NCI-H2029 treated with DMSO at 0.1 percent for 48 hours (cell line): Measurements from ENCODE around the gene IFITM5.
"Not testable (repeated sequence)": the region's sequence is repeated elsewhere in the genome, so short reads cannot be mapped to it uniquely, and the experiment has no call there.

Experiments
- DNase-seq: peaks from one replicate; lab custom pipeline; 2025; lab: John Stamatoyannopoulos, UW

Gene IFITM5

DNA sequence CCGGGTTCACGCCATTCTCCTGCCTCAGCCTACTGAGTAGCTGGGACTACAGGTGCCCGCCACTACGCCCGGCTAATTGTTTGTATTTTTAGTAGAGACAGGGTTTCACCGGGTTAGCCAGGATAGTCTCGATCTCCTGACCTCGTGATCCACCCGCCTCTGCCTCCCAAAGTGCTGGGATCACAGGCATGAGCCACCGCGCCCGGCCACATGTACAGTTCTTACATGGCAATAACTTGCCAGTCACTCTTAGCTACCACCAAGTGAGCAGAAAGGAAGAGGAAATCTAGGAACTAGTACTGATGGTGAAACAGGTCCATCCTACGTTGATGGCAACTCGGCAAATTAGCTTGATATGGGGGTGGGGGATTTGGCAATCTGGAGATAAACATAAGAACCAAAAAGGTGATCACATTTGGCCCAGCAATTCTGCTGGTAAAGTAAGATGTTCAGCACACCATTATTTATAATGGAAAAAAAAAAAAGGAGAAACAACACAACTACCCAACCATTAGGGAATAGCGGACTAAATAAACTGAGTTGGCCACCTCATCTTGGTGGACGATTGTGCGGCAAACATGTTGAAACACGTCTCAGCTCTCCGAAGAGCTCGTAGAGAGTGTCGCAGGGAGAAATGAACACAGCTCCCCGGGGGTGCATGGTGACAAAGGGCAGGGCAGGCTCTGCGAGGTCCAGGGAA is 15.8 kb downstream of the IFITM5 start:
- no peak for DNase-seq

DNA sequence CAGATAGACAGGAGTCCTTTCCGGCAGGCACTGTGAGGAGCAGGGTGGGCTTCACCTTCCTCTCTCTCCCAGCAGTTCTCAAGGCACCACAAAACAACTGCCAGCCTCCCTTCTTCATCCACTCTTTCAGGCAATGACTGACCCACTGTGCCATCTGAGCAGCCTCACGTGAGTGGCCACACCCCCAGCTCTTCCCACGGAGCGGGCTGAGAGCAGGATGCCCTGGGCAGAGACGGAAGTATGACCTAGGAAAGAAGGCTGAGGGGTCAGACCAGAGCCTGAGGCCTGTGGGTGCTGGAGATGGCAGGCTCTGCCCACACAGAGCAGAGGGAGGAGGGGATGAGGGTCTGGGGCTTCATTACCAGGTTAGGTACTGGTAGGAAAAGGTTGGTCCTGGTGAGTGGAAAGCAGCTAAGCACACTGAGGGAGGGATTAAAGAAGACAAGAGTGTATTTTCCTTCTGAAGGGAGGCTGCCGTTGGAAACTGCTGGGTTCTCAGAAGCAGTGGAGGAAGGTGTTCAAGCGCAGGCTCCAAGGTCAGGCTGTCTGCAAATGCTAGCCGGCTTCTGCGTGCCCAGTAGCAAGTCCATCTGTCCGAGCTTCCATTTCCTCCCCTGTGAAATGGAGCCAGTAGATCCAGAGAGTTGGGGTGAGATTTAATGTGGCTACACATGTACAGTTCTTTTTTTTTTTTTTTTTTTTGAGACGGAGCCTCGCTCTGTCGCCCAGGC is 16.5 kb downstream of the IFITM5 start:
- no peak for DNase-seq

- no peak for DNase-seq
Measured at GRCh38 chr11:282171-282570, 17.2 kb downstream of the IFITM5 start.

- DNase-seq = no peak
Measured at GRCh38 chr11:281486-282161, 17.7 kb downstream of the IFITM5 start.

DNA sequence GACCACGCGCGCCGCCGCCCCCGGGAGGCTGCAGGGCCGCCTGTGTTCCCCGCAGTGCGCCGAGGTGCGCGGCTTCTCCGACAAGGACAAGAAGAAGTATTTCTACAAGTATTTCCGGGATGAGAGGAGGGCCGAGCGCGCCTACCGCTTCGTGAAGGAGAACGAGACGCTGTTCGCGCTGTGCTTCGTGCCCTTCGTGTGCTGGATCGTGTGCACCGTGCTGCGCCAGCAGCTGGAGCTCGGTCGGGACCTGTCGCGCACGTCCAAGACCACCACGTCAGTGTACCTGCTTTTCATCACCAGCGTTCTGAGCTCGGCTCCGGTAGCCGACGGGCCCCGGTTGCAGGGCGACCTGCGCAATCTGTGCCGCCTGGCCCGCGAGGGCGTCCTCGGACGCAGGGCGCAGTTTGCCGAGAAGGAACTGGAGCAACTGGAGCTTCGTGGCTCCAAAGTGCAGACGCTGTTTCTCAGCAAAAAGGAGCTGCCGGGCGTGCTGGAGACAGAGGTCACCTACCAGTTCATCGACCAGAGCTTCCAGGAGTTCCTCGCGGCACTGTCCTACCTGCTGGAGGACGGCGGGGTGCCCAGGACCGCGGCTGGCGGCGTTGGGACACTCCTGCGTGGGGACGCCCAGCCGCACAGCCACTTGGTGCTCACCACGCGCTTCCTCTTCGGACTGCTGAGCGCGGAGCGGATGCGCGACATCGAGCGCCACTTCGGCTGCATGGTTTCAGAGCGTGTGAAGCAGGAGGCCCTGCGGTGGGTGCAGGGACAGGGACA is 18.4 kb downstream of the IFITM5 start:
- no peak for DNase-seq

DNA sequence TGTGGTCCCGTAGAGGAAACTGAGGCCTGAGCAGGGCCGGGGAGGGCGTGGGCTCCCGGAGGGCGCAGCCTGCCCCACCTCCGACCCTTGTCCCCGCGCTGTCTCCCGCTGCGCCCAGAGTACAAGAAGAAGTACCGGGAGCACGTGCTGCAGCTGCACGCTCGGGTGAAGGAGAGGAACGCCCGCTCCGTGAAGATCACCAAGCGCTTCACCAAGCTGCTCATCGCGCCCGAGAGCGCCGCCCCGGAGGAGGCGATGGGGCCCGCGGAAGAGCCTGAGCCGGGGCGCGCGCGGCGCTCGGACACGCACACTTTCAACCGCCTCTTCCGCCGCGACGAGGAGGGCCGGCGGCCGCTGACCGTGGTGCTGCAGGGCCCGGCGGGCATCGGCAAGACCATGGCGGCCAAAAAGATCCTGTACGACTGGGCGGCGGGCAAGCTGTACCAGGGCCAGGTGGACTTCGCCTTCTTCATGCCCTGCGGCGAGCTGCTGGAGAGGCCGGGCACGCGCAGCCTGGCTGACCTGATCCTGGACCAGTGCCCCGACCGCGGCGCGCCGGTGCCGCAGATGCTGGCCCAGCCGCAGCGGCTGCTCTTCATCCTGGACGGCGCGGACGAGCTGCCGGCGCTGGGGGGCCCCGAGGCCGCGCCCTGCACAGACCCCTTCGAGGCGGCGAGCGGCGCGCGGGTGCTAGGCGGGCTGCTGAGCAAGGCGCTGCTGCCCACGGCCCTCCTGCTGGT is 19.2 kb downstream of the IFITM5 start:
- DNase-seq = no peak

GRCh38 chr11:279040-279965 is 20.0 kb downstream of the IFITM5 start:
- no peak for DNase-seq

GRCh38 chr11:278001-278951 is 21.1 kb downstream of the IFITM5 start, which contains the start of gene NLRP6:
TSS of gene NLRP6 (plus strand) at chr11:278407. CDS start at chr11:278570, 163 bp downstream.
- DNase-seq = no peak

GRCh38 chr11:276219-276618 is 23.1 kb downstream of the IFITM5 start:
- DNase-seq = no peak

DNA sequence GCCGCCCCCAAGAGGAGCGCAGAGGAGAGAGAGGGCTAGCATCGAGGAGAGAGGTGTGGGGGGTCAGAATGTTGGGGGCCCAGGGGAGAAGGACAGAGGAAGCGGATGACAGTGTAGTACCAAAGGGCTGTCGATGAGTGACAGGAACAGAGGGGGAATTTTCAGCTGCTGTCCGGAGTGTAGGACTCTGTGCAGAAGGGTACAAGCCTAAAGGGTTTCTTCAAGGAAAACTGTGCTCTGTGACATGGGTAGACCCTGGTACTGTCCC is 26.5 kb downstream of the IFITM5 start:
- DNase-seq = no peak

DNA sequence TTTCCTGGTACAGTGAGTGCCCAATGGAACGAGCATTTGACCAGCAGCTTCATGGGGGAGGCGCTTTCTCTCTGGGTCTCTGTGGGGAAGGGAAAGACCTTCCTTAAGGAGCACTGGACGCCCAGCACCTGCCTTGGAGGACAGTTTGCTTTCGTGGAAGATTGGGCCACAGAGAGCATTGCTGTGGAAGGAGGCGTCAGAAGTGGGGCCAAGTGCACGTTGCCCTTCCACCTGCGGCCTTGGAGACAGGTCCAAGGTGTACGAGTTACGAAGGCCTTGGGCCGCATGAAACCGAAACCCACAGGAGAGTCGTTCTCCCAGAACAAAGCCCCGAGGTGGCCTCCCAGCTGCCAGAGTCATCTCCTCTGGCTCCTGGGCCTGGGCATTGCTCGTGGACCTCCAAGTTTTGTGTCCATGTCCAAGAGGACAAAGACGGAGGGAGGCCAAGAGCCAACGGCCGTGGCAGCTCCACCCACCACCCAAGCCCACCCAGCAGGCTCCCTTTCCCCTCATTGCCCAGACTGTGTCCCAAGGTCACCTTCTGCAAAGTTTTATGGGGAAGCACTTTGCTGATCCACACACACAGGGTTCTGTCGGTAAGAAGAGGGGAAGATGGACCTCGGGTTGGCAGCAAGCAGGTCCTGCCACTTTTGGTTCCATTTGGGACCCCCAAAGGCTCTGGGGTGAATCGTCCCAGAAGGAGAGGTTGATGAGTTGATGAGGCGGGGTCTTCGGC is 27.0 kb downstream of the IFITM5 start:
- DNase-seq = no peak

GRCh38 chr11:271319-271715 is 28.0 kb downstream of the IFITM5 start:
- DNase-seq = no peak

GRCh38 chr11:270451-271318 is 28.6 kb downstream of the IFITM5 start:
- DNase-seq = no peak

DNA sequence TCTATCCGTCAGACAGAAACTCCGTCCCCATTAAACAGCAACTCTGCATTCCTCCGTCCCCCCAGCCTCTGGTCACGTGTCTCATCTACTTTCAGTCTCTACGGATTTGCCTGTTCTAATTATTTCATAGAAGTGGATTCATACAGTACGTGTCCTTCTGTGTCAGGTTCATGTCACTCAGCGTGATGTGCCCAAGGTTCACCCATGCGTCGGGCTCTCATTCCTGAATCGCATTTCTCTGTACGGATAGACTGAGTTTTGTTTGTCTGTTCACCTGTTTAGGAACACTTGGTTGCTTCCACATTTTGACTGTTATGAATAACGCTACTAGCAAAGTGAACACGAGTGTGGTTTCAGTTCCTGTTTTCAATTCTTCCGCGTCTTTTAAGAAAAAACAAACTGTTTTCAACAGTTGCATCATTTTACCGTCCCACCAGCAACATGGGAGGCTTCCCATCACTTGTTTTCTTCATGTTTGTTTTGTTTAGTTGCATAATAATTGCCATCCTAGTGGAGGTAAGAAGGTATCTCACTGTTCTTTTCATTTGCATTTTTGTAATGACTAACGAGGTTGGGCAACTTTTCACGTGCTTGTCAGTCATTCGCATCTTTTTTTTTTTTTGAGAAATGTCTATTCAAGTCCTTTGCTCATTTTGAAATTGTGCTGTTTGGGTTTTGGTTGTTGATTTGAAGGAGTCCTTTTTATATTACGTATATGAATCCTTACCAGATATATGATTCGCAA is 30.0 kb downstream of the IFITM5 start:
- DNase-seq = no peak

GRCh38 chr11:268716-269145 is 30.6 kb downstream of the IFITM5 start:
- DNase-seq = not testable (repeated sequence)

DNA sequence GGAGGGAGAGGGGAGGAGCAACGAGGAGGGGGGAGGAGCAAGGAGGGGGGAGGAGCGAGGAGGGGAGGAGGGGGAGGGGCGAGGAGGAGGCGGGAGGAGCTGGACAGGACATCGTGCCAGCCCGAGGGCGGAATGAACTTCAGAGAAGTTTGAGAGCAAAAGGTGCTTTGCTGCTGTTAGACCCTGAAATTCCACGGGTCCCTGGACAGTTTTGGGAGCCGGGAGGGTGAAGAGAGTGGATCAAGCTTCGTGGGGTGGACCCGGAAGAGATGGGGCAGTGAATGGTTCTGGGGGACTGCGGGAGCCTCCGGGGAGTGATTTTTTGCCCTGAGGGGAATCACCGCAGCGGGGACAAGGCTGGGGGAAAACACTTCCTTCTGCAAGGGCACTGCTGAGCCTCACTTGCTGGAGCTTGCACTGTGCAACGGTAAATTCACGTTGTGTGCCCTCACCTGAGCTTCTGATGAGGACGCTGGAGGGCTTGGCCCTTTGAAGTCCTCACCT is 31.8 kb downstream of the IFITM5 start:
- no peak for DNase-seq
